Natural killer cell (primary cell): ENCODE measurements around the gene SORCS2. TPM values are rescaled to one million over a fixed set of nuclear protein-coding genes. Genes with fewer than 3 reads are reported as not detected.

Source experiments
- ATAC-seq, 3 donors: fragments of 150-1000 bp in 2 of 3; fragments of 200-7000 bp in 1 of 3; cut with Tn5 transposase; 1 replicate in 1 of 3; 2 replicates in 2 of 3; pipeline ENCODE4 v1.10.0; 2021; ENCODE audit warnings: mild to moderate bottlenecking in 2 of 3, moderate library complexity in 2 of 3
- DNase-seq, 2 donors: peaks; one replicate each; pipeline versions ENCODE4 v3.0.0 to v3.0.0-alpha.2; 2013 to 2021; ENCODE audit warnings: mixed read lengths in 1 of 2
- H3K27ac ChIP-seq: one replicate; pipeline ENCODE4 v1.5.1; 2013; ENCODE audit warnings: mild to moderate bottlenecking, low read length
- H3K27me3 ChIP-seq: one replicate; pipeline ENCODE4 v1.6.1; 2013; ENCODE audit warnings: low read length; ENCODE audit not compliant: control insufficient read depth, insufficient read depth
- H3K36me3 ChIP-seq: one replicate; pipeline ENCODE4 v1.6.1; 2013; ENCODE audit warnings: low read length; ENCODE audit not compliant: control insufficient read depth, insufficient read depth
- H3K4me1 ChIP-seq: one replicate; pipeline ENCODE4 v1.6.1; 2013; ENCODE audit warnings: low read length; ENCODE audit not compliant: control insufficient read depth, insufficient read depth
- H3K4me3 ChIP-seq: one replicate; pipeline ENCODE4 v1.5.1; 2013; ENCODE audit warnings: low read length
- H3K9me3 ChIP-seq: one replicate; pipeline ENCODE4 v1.6.1; 2013; ENCODE audit warnings: low read length; ENCODE audit not compliant: control insufficient read depth, insufficient read depth
- H3K27ac Mint-ChIP-seq, 2 donors: one replicate each; pipeline ENCODE4 v1.8.0; 2022; ENCODE audit warnings: mild to moderate bottlenecking in 2 of 2, mixed read lengths in 2 of 2, moderate library complexity in 1 of 2
- H3K27me3 Mint-ChIP-seq, 2 donors: one replicate each; pipeline ENCODE4 v1.8.0; 2022; ENCODE audit warnings: low read depth in 2 of 2, mixed read lengths in 2 of 2
- H3K36me3 Mint-ChIP-seq: one replicate; pipeline ENCODE4 v1.8.0; 2022; ENCODE audit warnings: mixed read lengths
- H3K4me1 Mint-ChIP-seq, 2 donors: one replicate each; pipeline ENCODE4 v1.8.0; 2022; ENCODE audit warnings: mixed read lengths in 2 of 2
- H3K4me3 Mint-ChIP-seq: one replicate; pipeline ENCODE4 v1.8.0; 2022; ENCODE audit warnings: mild to moderate bottlenecking, moderate library complexity, mixed read lengths
- H3K9me3 Mint-ChIP-seq, 2 donors: one replicate each; pipeline ENCODE4 v1.8.0; 2022; ENCODE audit warnings: mixed read lengths in 2 of 2
- CTCF ChIP-seq: fragments of 200-600 bp; IDR thresholded peaks from one replicate; pipeline ENCODE4 v1.8.0; 2022; ENCODE audit warnings: antibody characterized with exemption
- WGBS: methylation state at CpG from one replicate; pipeline ENCODE4 v1.1.7; 2013; ENCODE audit warnings: missing lambda C conversion rate; ENCODE audit not compliant: insufficient coverage; 5-methylcytosine and 5-hydroxymethylcytosine counted together
- intact Hi-C: fragments of 100-400 bp; cut with micrococcal nuclease; formaldehyde crosslinking; loops from one replicate; pipeline ENCODE4 v1.14.2; 2022
- total RNA-seq, 4 donors: library from RNA; stranded (reverse); fragments of 120-200 nt in 1 of 4; gene quantifications; one replicate each; pipeline versions ENCODE4 v1.2.3 to v1.2.4, GENCODE V29; 2013 to 2022

Gene SORCS2
- total RNA-seq, 3 donors from 2014 or later (not counting 1 experiment from before 2014, with no cell fraction given) = 1.2 to 2.5 (median 1.4) TPM

GRCh38 chr4:7358100-7358735 is 165.9 kb downstream of the SORCS2 start:
- Mint-ChIP-seq H3K27ac (no peak overlapping the region), H3K4me1 (no peaks in the 10 kb centered on the region), H3K36me3 (no peaks in the 10 kb centered on the region), H3K27me3 (peaks cover 0 to 9% of the 10 kb centered on the region in 2 donors), H3K9me3 (no peaks in the 10 kb centered on the region), H3K4me3 (no peak overlapping the region)
- no peak overlapping the region for H3K27ac ChIP-seq
- no peaks in the 10 kb centered on the region for H3K36me3 ChIP-seq
- no peaks in the 10 kb centered on the region for H3K27me3 ChIP-seq
- intact Hi-C loops = no loop called here
- H3K9me3 ChIP-seq = no peaks in the 10 kb centered on the region
- 90% methylated on average over 11 of the region's 11 CpGs for WGBS
- H3K4me3 ChIP-seq = no peak overlapping the region
- ATAC-seq (no peak), DNase-seq (no peak)
- no peak for TF ChIP-seq CTCF
- H3K4me1 ChIP-seq = no peaks in the 10 kb centered on the region

- no peak for TF ChIP-seq CTCF
- no peaks in the 10 kb centered on the region for H3K9me3 ChIP-seq
- no peak for DNase-seq
- Mint-ChIP-seq H3K27ac (no peak overlapping the region), H3K4me1 (no peaks in the 10 kb centered on the region), H3K27me3 (peaks cover 0 to 9% of the 10 kb centered on the region in 2 donors), H3K4me3 (no peak overlapping the region), H3K9me3 (peaks cover 0 to 2% of the 10 kb centered on the region in 2 donors), H3K36me3 (no peaks in the 10 kb centered on the region)
- H3K4me3 ChIP-seq = no peak overlapping the region
- WGBS = 82% methylated on average over 12 of the region's 13 CpGs
- intact Hi-C loops = no loop called here
- H3K27ac ChIP-seq = no peak overlapping the region
- H3K4me1 ChIP-seq = no peaks in the 10 kb centered on the region
- no peaks in the 10 kb centered on the region for H3K36me3 ChIP-seq
- no peaks in the 10 kb centered on the region for H3K27me3 ChIP-seq
- ATAC-seq = no peak
These were observed 167.2 kb downstream of the SORCS2 start for GRCh38 chr4:7359400-7360062.

GRCh38 chr4:7360806-7361205 is 168.5 kb downstream of the SORCS2 start:
- Mint-ChIP-seq H3K9me3 (peaks cover 0 to 2% of the 10 kb centered on the region in 2 donors), H3K4me3 (no peak overlapping the region), H3K27ac (no peak overlapping the region), H3K27me3 (peaks cover 0 to 13% of the 10 kb centered on the region in 2 donors), H3K4me1 (no peaks in the 10 kb centered on the region), H3K36me3 (no peaks in the 10 kb centered on the region)
- no peak for DNase-seq
- H3K27me3 ChIP-seq = no peaks in the 10 kb centered on the region
- H3K27ac ChIP-seq = no peak overlapping the region
- H3K36me3 ChIP-seq = no peaks in the 10 kb centered on the region
- TF ChIP-seq CTCF = no peak
- no peaks in the 10 kb centered on the region for H3K9me3 ChIP-seq
- no peaks in the 10 kb centered on the region for H3K4me1 ChIP-seq
- 71% methylated on average over 8 of the region's 8 CpGs for WGBS
- no peak for ATAC-seq
- intact Hi-C loops = no loop called here
- H3K4me3 ChIP-seq = no peak overlapping the region
